ENCODE results near the gene TNFRSF14. TPM values are rescaled to one million over a fixed set of nuclear protein-coding genes. Genes with fewer than 3 reads are reported as not detected.

Gene TNFRSF14
- total and polyA plus RNA-seq, 9 of the 15 experiments (the other 6 are each of a cell fraction or from before 2014, with no cell fraction given): 0.11 to 2.3 (median 0.68) TPM; not detected in 2

DNA sequence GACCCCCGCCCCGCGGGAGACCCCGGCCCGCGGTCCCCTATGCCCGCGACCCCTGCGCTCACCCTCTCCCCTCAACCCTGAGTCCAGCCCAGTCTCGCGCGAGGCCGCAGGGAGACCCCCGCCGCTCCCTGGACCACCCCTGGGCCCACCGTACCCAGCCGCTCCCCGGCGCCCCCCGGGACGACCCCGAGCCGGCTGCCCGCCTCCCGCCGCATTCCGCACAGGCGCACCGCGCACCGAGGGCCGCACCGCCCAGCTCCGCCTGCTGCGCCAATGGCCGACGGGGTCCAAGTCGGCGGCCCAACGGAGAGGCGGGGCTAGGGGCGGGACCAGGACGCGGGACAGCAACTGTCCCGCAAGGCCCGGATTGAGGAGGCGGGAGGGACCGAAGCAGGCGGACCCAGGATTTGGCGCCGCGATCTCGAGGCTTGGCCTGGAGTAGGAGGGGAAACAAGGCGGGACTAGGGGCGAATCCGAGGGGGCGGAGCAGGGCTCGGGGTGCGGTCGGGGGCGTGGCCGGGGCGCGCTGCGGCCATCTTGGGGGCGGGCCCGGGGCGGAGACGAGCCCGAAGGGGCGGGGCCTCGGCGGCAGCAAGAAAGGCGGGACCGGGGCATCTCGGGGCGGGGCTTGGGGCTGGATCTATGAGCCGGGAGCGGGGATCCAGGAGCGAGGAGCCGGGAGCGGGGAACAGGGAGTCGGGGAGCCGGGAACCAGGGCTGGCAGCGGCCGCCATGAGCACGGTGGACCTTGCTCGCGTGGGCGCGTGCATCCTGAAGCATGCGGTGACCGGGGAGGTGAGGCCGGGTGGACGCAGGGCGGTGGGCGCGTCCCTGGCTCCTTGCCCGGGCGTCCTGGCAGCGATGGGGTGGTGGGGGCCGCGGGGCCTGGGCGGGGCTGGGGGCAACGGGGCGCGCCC is 30.2 kb downstream of the TNFRSF14 start, which contains the start of gene PRXL2B (continued):
- TF ChIP-seq REST (IDR thresholded peaks at IDR 0.05; ENCODE audit: borderline replicate concordance) (peak; percentile 87), REST (CRISPR knock-in tag; IDR thresholded peaks at IDR 0.05; ENCODE audit: low read depth) (peak; percentile 87; the same call in 1 of the 2 replicates), RBM22 (IDR thresholded peaks at IDR 0.05; ENCODE audit: low read depth, low read length, poor library complexity, severe bottlenecking) (no peak), ZBTB17 (CRISPR knock-in tag; IDR thresholded peaks at IDR 0.05) (no peak), PTTG1 (tag; IDR thresholded peaks at IDR 0.05; ENCODE audit: low read depth) (no peak), ZNF354B (CRISPR knock-in tag; IDR thresholded peaks at IDR 0.05) (no peak), CBX1 (IDR thresholded peaks at IDR 0.05; ENCODE audit: low read depth) (no peak), HIVEP1 (CRISPR knock-in tag; IDR thresholded peaks at IDR 0.05) (no peak), SMAD4 (CRISPR knock-in tag; conservative IDR thresholded peaks at IDR 0.05) (no peak), EGR1 (conservative IDR thresholded peaks at IDR 0.05) (peak; percentile 84), SMARCA5 (IDR thresholded peaks at IDR 0.05) (no peak), LEF1 (IDR thresholded peaks at IDR 0.05) (no peak), CREB1 (IDR thresholded peaks at IDR 0.05) (no peak), CREB1 (CRISPR knock-in tag; IDR thresholded peaks at IDR 0.05) (no peak)
- TF ChIP-seq, protein P1, sequence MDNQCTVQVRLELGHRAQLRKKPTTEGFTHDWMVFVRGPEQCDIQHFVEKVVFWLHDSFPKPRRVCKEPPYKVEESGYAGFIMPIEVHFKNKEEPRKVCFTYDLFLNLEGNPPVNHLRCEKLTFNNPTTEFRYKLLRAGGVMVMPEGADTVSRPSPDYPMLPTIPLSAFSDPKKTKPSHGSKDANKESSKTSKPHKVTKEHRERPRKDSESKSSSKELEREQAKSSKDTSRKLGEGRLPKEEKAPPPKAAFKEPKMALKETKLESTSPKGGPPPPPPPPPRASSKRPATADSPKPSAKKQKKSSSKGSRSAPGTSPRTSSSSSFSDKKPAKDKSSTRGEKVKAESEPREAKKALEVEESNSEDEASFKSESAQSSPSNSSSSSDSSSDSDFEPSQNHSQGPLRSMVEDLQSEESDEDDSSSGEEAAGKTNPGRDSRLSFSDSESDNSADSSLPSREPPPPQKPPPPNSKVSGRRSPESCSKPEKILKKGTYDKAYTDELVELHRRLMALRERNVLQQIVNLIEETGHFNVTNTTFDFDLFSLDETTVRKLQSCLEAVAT (IDR thresholded peaks at IDR 0.05): no peak
- TF ChIP-seq, protein P2, sequence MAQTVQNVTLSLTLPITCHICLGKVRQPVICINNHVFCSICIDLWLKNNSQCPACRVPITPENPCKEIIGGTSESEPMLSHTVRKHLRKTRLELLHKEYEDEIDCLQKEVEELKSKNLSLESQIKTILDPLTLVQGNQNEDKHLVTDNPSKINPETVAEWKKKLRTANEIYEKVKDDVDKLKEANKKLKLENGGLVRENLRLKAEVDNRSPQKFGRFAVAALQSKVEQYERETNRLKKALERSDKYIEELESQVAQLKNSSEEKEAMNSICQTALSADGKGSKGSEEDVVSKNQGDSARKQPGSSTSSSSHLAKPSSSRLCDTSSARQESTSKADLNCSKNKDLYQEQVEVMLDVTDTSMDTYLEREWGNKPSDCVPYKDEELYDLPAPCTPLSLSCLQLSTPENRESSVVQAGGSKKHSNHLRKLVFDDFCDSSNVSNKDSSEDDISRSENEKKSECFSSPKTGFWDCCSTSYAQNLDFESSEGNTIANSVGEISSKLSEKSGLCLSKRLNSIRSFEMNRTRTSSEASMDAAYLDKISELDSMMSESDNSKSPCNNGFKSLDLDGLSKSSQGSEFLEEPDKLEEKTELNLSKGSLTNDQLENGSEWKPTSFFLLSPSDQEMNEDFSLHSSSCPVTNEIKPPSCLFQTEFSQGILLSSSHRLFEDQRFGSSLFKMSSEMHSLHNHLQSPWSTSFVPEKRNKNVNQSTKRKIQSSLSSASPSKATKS (CRISPR knock-in tag; IDR thresholded peaks at IDR 0.05): no peak
